Heart left ventricle (tissue), 11 donors: ENCODE results near the gene SCRN1. TPM values are rescaled to one million over a fixed set of nuclear protein-coding genes. Genes with fewer than 3 reads are reported as not detected.

Experiments
- polyA plus RNA-seq, 2 donors: library from polyadenylated mRNA; stranded (reverse); fragments of 200-250 nt; gene quantifications; one replicate each; pipeline ENCODE4 v1.2.3, GENCODE V29; 2013
- total RNA-seq, 9 donors: library from RNA; depleted of rRNA in 2 of 9; stranded (reverse); fragments of >200 nt in 2 of 9; fragmentation: NEBNext Ultra II Directional in 3 of 9; extraction: Animal tissue kit (Norgen Biotek cat#: 25700) in 3 of 9; gene quantifications; one replicate each; pipeline versions ENCODE4 v1.1.0 to v1.2.4, GENCODE V29; 2016 to 2023
- donor health status: ischemic (EF 13 %, LVEDD 7.1; RV severe dilation, severe dysfunction).
- donor health status: healthy with polysubstance abuse.
- donor health status: DM: no; HTN: yes; CAD: no.
- donor health status: DM: no; HTN: no; CAD: no.
- donor health status: ischemic (EF 25% LVEDD 5.7; RV mildly dilated, moderate dysfunction).
- donor health status: healthy.
- donor health status: DM: yes; HTN: yes; CAD: no.
- donor health status: PGD.
- donor health status: nonischemic (EF 23%, LVEDD 6.1; RV moderate dilation, normal function).

Gene SCRN1
- total and polyA plus RNA-seq, 11 donors = 2.7 to 40.2 (median 20.1) TPM

Other genes starting within 250 kb of the SCRN1 start
- gene WIPF3, start 183.3 kb downstream of the SCRN1 start, total RNA-seq = 10 to 100 TPM in 2 of 9 donors, 1 to 10 TPM in 7; 2.6 to 16.5 (median 6.8) TPM
- 1 to 10 TPM; 1.2 to 4.5 TPM for gene WIPF3, start 183.3 kb downstream of the SCRN1 start, polyA plus RNA-seq
- 10 to 100 TPM in 7 of 9 donors, 1 to 10 TPM in 2; 4.4 to 19.0 (median 14.2) TPM for gene FKBP14, start 36.9 kb upstream of the SCRN1 start, total RNA-seq
- gene FKBP14, start 36.9 kb upstream of the SCRN1 start, polyA plus RNA-seq = 10 to 100 TPM in 1 of 2 donors, 1 to 10 TPM in 1; 2.5 to 10.8 TPM
- 1 to 10 TPM; 1.9 to 6.8 (median 4.4) TPM for gene PLEKHA8, start 38.6 kb upstream of the SCRN1 start, total RNA-seq
- 1 to 10 TPM; 1.5 to 2.8 TPM for gene PLEKHA8, start 38.6 kb upstream of the SCRN1 start, polyA plus RNA-seq
- 10 to 100 TPM; 16.7 to 45.2 (median 21.6) TPM for gene MTURN, start 145.2 kb upstream of the SCRN1 start, total RNA-seq
- 10 to 100 TPM in 1 of 2 donors, 1 to 10 TPM in 1; 7.7 to 11.1 TPM for gene MTURN, start 145.2 kb upstream of the SCRN1 start, polyA plus RNA-seq